HG03520 (cell line): ENCODE measurements around the gene FGGY.
"Not testable (repeated sequence)": the region's sequence is repeated elsewhere in the genome, so short reads cannot be mapped to it uniquely, and the experiment has no call there.

Source experiments
- ATAC-seq: cut with Tn5 transposase; IDR thresholded peaks from one replicate; pipeline ENCODE4 v1.9.1; 2021; ENCODE audit warnings: mild to moderate bottlenecking, moderate library complexity; ENCODE audit not compliant: unreplicated experiment

FGGY gene

DNA sequence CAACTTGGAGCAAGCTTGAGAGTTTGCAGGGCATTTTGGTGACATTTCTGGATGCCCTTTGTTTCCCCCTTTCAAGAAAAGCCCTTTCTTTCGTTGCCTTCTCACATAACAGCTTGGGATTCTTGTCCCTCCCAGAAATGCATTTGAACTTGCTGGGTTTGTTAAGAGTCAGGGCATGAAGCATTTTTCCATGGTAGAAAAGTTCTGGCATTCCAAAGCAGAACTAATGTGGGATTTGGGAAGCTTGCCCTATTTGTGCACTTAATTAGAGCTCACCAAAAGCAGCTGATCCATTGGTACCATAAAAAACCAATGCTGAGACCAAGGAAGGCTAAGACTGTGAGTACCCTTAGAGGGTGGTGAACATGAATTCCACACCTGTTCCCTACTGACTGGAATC lies 418.1 kb downstream of the FGGY start:
- ATAC-seq: no peak

GRCh38 chr1:59716832-59717231 lies 419.9 kb downstream of the FGGY start:
- ATAC-seq: no peak

- ATAC-seq: no peak
Observed at GRCh38 chr1:59718064-59718988, 421.4 kb downstream of the FGGY start.

- no peak for ATAC-seq
Observed at GRCh38 chr1:59718989-59719360, 422.1 kb downstream of the FGGY start.

DNA sequence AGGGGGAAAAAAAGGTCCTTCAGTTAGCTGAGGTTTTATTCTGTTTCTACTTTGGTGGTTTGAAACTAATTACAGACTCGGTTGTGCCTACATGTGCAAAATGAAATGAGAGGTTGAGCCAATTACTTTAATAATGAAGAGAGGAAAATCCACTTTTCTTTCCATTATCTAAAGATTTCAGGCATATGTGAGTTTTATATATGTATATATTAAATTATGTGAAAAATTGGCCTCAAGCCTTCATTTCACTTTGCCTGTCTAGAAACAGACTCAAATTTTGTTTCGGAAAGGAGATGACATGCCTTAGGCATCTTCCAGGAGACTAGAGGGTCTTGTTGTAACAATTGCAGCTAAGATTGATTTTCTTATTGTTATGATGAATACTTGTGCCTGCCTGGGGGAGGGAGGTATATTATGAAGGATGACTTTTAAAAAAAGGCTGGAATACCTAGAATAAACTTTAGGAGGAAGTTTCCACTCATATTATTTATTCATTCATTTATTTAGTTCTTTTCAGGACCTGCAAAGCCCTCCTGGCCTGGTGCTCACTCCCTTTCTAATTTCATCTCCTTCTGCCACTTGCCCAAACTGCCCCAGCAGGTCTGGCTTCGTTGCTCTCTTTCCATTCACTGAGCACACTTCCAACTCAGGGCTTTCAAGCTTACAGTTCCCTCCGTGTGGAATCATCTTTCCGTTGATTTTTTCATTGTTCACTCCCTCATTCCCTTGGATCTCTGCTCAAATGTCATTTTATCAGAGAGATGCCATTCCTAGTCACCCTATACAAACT lies 423.6 kb downstream of the FGGY start:
- ATAC-seq: no peak

DNA sequence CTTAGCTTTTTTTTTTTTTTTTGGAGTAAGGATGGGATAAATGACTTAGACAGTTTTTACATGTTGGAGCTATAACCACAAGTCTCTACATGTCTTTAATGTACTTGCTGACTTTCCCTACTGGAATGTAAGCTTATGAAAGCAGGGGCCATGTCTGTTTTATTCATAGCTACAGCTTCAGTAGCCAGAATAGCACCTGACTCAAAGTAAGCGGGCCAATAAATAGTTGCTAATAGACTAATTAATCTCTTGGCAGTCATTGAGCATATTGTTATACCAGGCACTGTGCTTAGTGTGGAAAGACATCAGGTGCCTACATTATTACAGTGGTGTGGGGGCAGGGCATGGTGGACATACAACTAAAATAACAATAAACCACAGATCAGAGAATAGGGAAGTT lies 433.4 kb downstream of the FGGY start:
- ATAC-seq: no peak

DNA sequence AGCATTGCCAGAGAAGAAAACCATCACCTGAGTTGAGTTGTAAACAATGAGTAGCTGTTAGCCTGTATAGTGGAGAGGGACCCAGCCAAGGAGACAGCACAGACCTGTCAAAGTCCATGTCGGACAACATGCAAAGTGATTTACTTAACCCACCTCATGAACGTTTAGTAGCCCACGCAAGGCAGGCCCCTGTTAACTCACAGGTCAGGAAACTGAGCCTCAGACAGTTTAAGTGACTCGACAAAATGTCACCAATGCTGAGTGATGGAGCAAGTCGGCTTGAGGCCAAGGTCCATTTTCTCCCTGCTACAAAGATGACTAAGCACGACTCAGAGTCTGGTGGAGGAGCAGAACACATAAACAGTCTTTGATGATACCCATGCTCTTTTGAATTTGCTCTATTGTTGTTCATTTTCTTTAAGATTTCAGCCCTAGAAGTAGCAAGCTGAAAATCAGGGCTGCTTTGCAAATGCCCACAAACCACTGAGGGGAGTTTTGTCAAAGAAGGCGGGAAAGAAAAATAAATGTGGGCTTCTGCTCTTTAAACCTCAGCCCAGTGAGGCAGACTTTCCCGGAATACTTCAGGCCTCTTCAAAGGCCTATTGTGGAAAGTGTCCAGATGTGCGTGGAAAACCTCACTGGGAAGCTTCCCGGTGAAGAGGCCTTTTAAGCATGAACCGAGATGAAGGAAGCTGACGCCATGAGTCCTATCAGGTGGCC lies 434.0 kb downstream of the FGGY start:
- no peak for ATAC-seq

DNA sequence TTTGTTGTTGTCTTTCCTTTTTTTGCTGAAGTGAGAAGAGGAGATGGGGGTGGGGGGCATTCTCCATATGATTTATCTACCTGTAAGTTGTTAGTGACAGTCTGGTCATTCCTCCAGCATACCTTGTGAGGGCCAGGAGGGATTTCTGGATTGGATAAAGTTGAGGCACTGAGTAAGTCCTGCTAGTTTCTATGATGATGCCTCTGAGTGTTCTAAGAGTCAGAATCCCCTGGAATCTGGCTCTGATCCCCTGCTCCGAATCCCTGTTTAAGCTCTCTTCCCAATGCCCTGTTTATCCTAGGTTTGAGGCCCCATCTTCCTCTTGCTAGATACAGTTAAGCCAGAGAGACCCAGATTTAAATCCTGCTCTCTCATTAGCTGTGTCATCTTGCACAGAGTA lies 434.7 kb downstream of the FGGY start:
- no peak for ATAC-seq

DNA sequence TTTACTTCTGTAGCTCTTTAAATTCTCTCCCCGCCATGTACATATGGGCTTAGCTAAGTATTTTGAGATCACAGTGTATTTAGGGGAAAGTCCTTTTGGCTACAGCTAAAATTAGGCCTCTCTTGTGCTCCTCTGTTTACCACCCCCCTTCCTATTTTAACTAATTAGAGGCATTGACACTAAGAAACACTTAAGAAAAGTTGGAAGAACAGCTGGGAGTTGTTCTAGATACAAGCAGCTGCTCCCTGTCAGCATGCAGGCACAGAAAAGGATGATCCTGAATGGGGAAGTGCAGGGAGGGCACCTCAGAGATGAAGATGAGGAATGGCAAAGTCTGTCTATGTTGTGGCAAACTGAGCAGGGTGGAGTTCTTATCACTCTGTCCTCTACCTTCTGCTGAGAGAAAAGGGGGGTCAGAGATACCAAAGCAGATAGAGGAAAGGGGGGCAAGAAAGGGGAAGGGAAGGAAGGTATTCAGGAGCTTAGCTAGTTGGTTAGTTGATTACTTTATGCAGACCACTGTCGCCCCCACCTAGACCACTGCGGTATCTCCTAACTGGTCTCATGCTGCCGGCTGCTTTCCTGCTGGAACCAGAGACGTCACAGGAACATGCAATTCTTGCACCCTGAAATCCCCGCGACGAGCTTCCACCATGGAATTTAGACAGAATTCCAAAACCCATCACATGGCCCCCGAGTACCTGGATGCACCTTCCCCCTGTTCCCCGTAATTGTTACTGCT lies 435.5 kb downstream of the FGGY start:
- no peak for ATAC-seq

DNA sequence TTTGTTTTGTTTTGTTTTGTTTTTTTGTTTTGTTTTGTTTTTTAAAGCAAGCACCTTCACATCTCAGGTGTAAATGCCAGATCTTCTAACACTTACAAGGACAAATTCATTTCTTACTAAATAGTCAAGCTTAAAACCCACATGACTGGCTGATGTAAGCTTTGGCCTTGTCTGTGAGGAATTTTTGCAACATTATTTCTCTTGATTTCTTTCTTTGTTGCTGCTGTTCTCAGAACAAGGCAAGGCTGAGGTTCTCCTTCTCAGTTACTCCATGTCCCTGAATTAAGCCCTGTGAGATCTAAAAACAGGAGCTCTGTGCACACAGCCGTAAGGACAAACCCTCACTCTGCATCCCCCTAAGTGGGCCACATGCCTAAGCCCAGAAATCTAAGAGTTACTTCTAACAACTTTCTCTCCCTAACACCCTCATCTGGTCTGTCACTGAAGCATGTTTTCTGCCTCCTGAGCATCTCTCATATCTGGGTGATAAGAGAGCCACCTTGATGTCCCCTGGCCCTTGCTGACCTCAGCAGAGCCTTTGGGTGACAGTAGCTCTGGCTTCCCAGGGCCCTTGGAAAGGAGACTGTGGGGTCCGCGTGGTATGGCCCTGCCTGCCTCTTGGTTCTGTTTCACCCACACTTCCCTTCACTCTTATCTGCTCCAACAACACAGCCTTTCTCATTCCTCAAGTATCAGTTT lies 436.7 kb downstream of the FGGY start:
- no peak for ATAC-seq

DNA sequence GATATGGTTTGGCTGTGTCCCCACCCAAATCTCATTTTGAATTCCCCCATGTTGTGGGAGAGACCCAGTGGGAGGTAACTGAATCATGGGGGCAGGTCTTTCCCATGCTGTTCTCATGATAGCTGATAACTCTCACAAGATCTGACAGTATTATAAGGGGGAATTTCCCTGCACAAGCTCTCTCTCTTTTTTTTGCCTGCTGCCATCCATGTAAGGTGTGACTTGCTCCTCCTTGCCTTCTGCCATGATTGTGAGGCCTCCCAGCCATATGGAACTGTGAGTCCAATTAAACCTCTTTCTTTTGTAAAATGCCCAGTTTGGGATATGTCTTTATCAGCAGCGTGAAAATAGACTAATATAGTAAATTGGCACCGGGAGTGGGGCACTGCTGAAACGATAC lies 439.0 kb downstream of the FGGY start:
- not testable (repeated sequence) for ATAC-seq

DNA sequence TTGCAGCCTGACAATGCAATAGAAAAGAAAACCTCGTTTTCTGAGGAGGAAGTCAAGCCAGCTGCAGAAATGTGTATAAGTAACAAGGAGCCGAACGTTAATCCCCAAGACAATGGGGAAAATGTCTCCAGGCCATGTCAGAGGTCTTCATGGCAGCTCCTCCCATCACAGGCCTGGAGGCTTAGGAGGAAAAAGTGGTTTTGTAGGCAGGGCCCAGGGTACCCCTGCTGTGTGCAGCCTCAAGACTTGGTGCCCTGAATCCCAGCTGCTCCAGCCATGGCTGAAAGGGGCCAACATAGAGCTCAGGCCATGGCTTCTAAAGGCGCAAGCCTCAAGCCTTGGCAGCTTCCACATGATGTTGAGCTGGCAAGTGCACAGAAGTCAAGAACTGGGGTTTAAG lies 439.9 kb downstream of the FGGY start:
- no peak for ATAC-seq

DNA sequence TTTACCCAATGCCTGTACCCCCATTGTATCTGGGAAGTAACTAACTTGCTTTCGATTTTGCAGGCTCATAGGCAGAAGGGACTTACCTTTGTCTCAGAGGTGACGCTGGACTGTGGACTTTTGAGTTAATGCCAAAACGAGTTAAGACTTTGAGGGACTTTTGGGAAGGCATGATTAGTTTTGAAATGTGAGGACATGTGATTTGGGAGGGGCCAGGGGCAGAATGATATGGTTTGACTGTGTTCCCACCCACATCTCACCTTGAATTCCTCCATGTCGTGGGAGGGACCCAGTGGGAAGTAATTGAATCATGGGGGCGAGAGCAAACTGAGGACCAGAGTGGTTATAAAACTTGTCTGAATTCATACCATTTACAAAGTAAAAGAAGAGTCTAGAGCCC lies 440.7 kb downstream of the FGGY start:
- no peak for ATAC-seq

DNA sequence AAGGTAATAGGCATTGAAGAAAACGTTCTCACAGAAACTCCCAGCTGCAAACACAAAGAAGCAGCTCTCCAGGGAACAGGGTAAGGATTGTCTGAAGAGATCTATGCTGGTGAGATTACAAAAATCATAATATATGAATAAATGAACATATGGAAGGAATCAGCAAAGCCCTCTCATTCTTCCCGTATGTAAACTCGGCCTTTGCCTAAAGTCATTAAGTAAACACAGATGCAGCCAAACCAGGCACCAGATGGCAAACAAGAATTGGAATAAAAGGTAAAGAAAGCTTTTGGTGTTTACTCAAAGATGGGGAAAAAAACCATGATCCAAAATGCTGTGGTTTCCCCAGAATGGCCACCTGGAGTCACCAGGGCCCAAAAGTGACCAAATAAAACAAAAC lies 441.3 kb downstream of the FGGY start:
- ATAC-seq: no peak

DNA sequence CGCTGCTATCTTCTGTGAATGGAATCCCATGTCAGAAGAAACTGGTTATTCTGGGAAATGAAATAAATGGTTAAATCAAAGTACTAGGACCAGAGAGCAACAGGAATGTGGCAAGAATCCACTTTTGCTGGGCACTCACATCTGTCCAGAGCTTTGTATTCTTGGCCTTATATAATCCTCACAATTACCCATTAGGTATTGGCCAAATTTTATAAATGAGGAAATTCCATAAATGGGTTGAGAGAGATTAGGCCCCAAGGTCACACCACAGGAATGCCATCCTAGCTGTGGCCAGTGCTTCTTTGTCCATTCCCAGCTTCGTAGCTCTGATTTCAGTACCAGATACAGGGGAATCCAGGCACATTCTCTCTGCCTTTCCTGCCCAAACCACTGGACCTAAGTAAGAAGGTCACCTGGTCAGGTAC lies 441.7 kb downstream of the FGGY start:
- no peak for ATAC-seq

DNA sequence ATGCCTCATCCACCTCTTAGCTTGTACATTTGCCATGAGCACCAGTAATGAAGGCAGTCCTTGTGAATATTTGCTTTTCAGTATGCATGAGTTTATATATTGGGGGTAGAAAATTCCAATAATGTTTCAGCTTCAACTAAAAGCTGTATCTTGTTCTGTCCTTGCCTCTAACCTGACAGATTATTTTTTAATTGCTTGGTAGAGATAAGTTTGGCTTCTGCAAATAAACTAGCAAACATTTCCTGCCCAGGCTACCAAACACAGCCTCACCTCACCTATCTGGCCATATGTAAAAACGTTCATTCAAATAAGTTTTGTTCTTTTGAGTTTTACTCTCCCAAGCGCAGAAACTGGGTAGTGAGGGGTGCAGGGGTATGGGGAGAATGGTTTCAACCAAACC lies 442.2 kb downstream of the FGGY start:
- ATAC-seq: no peak

GRCh38 chr1:59742526-59742925 lies 445.6 kb downstream of the FGGY start:
- no peak for ATAC-seq

- no peak for ATAC-seq
Observed at GRCh38 chr1:59743324-59744091, 446.6 kb downstream of the FGGY start.

- ATAC-seq: no peak
Observed at GRCh38 chr1:59747420-59748024, 450.6 kb downstream of the FGGY start.
